Measurements from ENCODE around the gene SPOCK2.

DNA sequence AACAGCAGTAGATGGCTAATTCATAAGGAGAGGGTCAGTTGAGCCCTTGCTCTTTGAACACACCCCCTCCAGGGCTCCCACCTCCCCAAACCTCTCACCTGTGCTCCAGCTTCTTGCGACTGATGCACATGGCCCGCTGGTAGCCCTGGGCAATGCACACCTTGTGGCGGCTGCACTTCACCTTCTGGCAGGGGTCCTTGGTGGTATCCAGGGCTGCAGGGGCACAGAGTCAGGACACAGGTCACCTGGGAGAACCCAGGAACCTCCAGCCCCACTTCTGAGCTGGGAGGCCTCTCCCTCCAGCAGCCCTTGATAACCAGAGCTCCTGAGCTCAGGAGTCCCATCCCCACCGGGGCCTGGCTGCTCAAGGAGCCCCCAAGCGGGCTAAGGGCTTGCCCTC lies 16.3 kb downstream of the SPOCK2 start:
- TF ChIP-seq EZH2 (IDR thresholded peaks at IDR 0.05; ENCODE audit: low read length, unreplicated experiment) (no peak), EZH2phosphoT487 (IDR thresholded peaks at IDR 0.05; ENCODE audit: borderline replicate concordance, low read length) (no peak)
- TF ChIP-seq, protein P1, sequence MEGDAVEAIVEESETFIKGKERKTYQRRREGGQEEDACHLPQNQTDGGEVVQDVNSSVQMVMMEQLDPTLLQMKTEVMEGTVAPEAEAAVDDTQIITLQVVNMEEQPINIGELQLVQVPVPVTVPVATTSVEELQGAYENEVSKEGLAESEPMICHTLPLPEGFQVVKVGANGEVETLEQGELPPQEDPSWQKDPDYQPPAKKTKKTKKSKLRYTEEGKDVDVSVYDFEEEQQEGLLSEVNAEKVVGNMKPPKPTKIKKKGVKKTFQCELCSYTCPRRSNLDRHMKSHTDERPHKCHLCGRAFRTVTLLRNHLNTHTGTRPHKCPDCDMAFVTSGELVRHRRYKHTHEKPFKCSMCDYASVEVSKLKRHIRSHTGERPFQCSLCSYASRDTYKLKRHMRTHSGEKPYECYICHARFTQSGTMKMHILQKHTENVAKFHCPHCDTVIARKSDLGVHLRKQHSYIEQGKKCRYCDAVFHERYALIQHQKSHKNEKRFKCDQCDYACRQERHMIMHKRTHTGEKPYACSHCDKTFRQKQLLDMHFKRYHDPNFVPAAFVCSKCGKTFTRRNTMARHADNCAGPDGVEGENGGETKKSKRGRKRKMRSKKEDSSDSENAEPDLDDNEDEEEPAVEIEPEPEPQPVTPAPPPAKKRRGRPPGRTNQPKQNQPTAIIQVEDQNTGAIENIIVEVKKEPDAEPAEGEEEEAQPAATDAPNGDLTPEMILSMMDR (conservative IDR thresholded peaks at IDR 0.05; ENCODE audit: low read depth, low read length) = no peak
